Tibial nerve (tissue), 4 donors: ENCODE data around the gene WIPF3.

Experiments
- CTCF ChIP-seq, 5 experiments: fragments of 200-600 bp in 3 of 5; fragments of 450-650 bp in 2 of 5; sonication (generic) in 3 of 5; IDR thresholded peaks; one replicate each; pipeline ENCODE4 v1.5.1; 2016 to 2019; ENCODE audit warnings: antibody characterized with exemption in 5 of 5, mild to moderate bottlenecking in 3 of 5, moderate library complexity in 2 of 5
- EP300 ChIP-seq, 2 donors: sonication (generic); formaldehyde crosslinking; IDR thresholded peaks; one replicate each; pipeline ENCODE4 v1.6.1; 2017; ENCODE audit warnings: antibody characterized with exemption in 2 of 2, mild to moderate bottlenecking in 1 of 2
- POLR2A ChIP-seq, 2 donors: fragments of 450-650 bp; IDR thresholded peaks; one replicate each; pipeline ENCODE4 v1.6.1; 2017; ENCODE audit warnings: antibody characterized with exemption in 2 of 2, mild to moderate bottlenecking in 2 of 2, moderate library complexity in 2 of 2

- no peak for TF ChIP-seq POLR2A (IDR thresholded peaks at IDR 0.05)
- TF ChIP-seq CTCF (IDR thresholded peaks at IDR 0.05), result no peak
- TF ChIP-seq EP300 (IDR thresholded peaks at IDR 0.05), result no peak
Observed at GRCh38 chr7:29882481-29882880, 76.2 kb downstream of the WIPF3 start.
